Natural killer cell (primary cell): Measurements from ENCODE around the gene MEIS2. TPM values are rescaled to one million over a fixed set of nuclear protein-coding genes. Genes with fewer than 3 reads are reported as not detected.

Source experiments
- ATAC-seq, 3 donors: fragments of 150-1000 bp in 2 of 3; fragments of 200-7000 bp in 1 of 3; cut with Tn5 transposase; 1 replicate in 1 of 3; 2 replicates in 2 of 3; pipeline ENCODE4 v1.10.0; 2021; ENCODE audit warnings: mild to moderate bottlenecking in 2 of 3, moderate library complexity in 2 of 3
- DNase-seq, 2 donors: peaks; one replicate each; pipeline versions ENCODE4 v3.0.0 to v3.0.0-alpha.2; 2013 to 2021; ENCODE audit warnings: mixed read lengths in 1 of 2
- H3K27ac ChIP-seq: one replicate; pipeline ENCODE4 v1.5.1; 2013; ENCODE audit warnings: mild to moderate bottlenecking, low read length
- H3K27me3 ChIP-seq: one replicate; pipeline ENCODE4 v1.6.1; 2013; ENCODE audit warnings: low read length; ENCODE audit not compliant: control insufficient read depth, insufficient read depth
- H3K36me3 ChIP-seq: one replicate; pipeline ENCODE4 v1.6.1; 2013; ENCODE audit warnings: low read length; ENCODE audit not compliant: control insufficient read depth, insufficient read depth
- H3K4me1 ChIP-seq: one replicate; pipeline ENCODE4 v1.6.1; 2013; ENCODE audit warnings: low read length; ENCODE audit not compliant: control insufficient read depth, insufficient read depth
- H3K4me3 ChIP-seq: one replicate; pipeline ENCODE4 v1.5.1; 2013; ENCODE audit warnings: low read length
- H3K9me3 ChIP-seq: one replicate; pipeline ENCODE4 v1.6.1; 2013; ENCODE audit warnings: low read length; ENCODE audit not compliant: control insufficient read depth, insufficient read depth
- H3K27ac Mint-ChIP-seq, 2 donors: one replicate each; pipeline ENCODE4 v1.8.0; 2022; ENCODE audit warnings: mild to moderate bottlenecking in 2 of 2, mixed read lengths in 2 of 2, moderate library complexity in 1 of 2
- H3K27me3 Mint-ChIP-seq, 2 donors: one replicate each; pipeline ENCODE4 v1.8.0; 2022; ENCODE audit warnings: low read depth in 2 of 2, mixed read lengths in 2 of 2
- H3K36me3 Mint-ChIP-seq: one replicate; pipeline ENCODE4 v1.8.0; 2022; ENCODE audit warnings: mixed read lengths
- H3K4me1 Mint-ChIP-seq, 2 donors: one replicate each; pipeline ENCODE4 v1.8.0; 2022; ENCODE audit warnings: mixed read lengths in 2 of 2
- H3K4me3 Mint-ChIP-seq: one replicate; pipeline ENCODE4 v1.8.0; 2022; ENCODE audit warnings: mild to moderate bottlenecking, moderate library complexity, mixed read lengths
- H3K9me3 Mint-ChIP-seq, 2 donors: one replicate each; pipeline ENCODE4 v1.8.0; 2022; ENCODE audit warnings: mixed read lengths in 2 of 2
- WGBS: methylation state at CpG from one replicate; pipeline ENCODE4 v1.1.7; 2013; ENCODE audit warnings: missing lambda C conversion rate; ENCODE audit not compliant: insufficient coverage; 5-methylcytosine and 5-hydroxymethylcytosine counted together
- intact Hi-C: fragments of 100-400 bp; cut with micrococcal nuclease; formaldehyde crosslinking; loops from one replicate; pipeline ENCODE4 v1.14.2; 2022
- total RNA-seq, 4 donors: library from RNA; stranded (reverse); fragments of 120-200 nt in 1 of 4; gene quantifications; one replicate each; pipeline versions ENCODE4 v1.2.3 to v1.2.4, GENCODE V29; 2013 to 2022
- TF ChIP-seq, protein P1 (sequence below): fragments of 200-600 bp; IDR thresholded peaks from one replicate; pipeline ENCODE4 v1.8.0; 2022; ENCODE audit warnings: antibody characterized with exemption

Gene MEIS2
- total RNA-seq, 3 donors from 2014 or later (not counting 1 experiment from before 2014, with no cell fraction given): 0.35 TPM; not detected in 2

DNA sequence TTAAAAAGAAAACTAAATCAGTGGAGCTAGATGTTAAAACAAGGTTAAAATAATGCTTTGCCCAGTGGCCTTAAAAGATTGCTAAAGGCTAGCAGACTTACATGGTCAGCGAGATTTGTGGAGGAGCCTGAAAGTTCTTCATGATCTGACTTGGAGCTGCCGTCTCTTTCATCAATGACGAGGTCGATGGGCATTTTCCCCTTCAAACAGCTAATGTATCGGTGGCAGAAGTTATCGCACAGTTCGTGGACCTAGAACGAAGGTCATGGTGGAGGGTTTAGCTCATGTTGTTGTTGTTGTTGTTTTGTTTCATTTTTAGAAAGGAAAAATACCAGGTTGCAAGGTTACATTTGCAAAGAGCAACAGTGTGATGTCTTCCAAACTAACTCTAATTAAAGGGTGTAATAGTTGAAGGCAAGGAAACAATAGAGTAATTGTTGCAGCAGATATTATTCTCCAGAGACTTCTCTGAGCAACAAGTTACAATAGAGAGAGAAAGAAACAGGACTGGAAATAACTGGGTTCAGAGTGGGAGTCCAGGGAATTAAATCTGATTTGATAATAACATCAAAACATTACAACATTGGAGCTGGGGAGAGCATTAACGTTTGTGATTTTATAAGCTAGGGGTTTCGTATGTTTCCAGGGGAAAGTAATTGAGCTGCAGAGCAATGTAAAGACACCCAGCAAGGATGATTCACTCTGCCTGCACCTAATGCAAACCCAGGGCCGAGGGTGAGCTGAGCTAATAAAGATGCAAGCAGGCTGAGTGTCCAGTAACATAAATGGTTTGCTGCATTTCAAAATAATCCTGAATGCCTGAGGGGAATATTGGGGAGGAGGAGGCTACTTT, 6.6 kb downstream of the MEIS2 start:
- WGBS: 86% methylated on average over 11 of the region's 11 CpGs
- Mint-ChIP-seq H3K4me1 (peaks cover 21 to 27% of the 10 kb centered on the region in 2 donors), H3K4me3 (no peak overlapping the region), H3K36me3 (no peaks in the 10 kb centered on the region), H3K27ac (no peak overlapping the region), H3K9me3 (peaks cover 0 to 4% of the 10 kb centered on the region in 2 donors), H3K27me3 (peaks cover 45 to 47% of the 10 kb centered on the region in 2 donors)
- no peaks in the 10 kb centered on the region for H3K36me3 ChIP-seq
- intact Hi-C loops: no loop called here
- peaks cover 38% of the 10 kb centered on the region for H3K27me3 ChIP-seq
- H3K4me1 ChIP-seq: peaks cover 13% of the 10 kb centered on the region
- no peak overlapping the region for H3K4me3 ChIP-seq
- no peak for DNase-seq
- TF ChIP-seq, protein P1, sequence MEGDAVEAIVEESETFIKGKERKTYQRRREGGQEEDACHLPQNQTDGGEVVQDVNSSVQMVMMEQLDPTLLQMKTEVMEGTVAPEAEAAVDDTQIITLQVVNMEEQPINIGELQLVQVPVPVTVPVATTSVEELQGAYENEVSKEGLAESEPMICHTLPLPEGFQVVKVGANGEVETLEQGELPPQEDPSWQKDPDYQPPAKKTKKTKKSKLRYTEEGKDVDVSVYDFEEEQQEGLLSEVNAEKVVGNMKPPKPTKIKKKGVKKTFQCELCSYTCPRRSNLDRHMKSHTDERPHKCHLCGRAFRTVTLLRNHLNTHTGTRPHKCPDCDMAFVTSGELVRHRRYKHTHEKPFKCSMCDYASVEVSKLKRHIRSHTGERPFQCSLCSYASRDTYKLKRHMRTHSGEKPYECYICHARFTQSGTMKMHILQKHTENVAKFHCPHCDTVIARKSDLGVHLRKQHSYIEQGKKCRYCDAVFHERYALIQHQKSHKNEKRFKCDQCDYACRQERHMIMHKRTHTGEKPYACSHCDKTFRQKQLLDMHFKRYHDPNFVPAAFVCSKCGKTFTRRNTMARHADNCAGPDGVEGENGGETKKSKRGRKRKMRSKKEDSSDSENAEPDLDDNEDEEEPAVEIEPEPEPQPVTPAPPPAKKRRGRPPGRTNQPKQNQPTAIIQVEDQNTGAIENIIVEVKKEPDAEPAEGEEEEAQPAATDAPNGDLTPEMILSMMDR: no peak
- H3K27ac ChIP-seq: no peak overlapping the region
- ATAC-seq: no peak
- H3K9me3 ChIP-seq: peaks cover 4% of the 10 kb centered on the region

DNA sequence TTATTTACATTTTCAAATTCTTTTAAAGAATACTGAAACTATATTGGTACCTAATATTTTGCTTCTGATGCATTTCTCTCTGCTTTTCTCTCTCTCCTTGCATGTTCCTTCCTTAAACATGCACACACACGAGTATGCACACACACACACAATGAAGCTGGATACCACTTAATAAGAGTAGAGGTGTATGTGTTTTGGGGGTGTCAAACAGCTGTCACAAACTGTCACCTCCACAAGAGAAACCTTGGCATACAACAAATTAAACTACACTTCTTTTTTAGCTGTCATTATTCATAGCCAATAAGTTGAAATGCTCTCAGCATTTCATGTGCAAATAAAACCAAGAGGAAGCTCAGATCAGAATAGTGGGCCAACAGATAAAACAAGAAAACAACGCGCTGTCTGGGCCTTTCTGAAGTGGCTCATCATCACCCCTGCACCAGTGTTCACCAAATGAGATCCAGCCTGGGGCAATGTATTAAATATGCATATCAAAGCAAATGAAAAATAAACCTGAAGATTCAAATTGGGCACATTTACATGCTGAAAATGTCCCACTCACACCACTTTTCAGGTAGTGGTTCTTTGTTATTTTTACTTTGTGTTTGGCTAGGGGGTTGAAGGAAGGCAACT, 9.7 kb downstream of the MEIS2 start:
- peaks cover 27 to 35% of the 10 kb centered on the region in 2 donors for H3K27me3 Mint-ChIP-seq

DNA sequence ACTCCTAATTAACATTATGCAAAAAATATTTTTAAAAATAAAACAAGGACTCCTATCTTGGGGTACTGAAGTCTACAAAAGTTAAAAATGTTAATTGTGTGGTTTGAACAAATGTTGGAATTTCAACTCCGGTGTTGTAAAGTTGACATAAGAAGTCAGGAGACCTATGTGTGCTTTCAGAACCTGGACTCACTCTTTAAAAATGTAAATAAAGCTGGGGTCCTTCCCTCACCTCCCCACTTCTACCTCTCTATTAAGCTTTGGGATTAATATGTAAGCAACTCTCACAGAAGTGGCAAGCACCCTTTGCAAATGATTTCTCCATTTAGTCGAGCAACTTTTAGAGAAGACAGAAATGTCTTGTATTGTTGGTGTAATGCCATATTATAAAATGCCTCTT, 11.9 kb downstream of the MEIS2 start:
- H3K4me1 Mint-ChIP-seq: no peaks in the 10 kb centered on the region
- no peaks in the 10 kb centered on the region for H3K36me3 ChIP-seq
- intact Hi-C loops: no loop called here
- H3K27ac Mint-ChIP-seq: no peak overlapping the region
- H3K4me3 ChIP-seq: no peak overlapping the region
- H3K4me3 Mint-ChIP-seq: no peak overlapping the region
- no peaks in the 10 kb centered on the region for H3K4me1 ChIP-seq
- H3K9me3 ChIP-seq: no peaks in the 10 kb centered on the region
- no peak for DNase-seq
- H3K36me3 Mint-ChIP-seq: no peaks in the 10 kb centered on the region
- WGBS: 86% methylated on average over 1 of the region's 2 CpGs
- H3K27ac ChIP-seq: no peak overlapping the region
- TF ChIP-seq, protein P1: no peak
- peaks cover 0 to 8% of the 10 kb centered on the region in 2 donors for H3K9me3 Mint-ChIP-seq
- H3K27me3 Mint-ChIP-seq: peaks cover 13 to 17% of the 10 kb centered on the region in 2 donors
- ATAC-seq: no peak
- H3K27me3 ChIP-seq: peaks cover 4% of the 10 kb centered on the region

More for the DNA sequence above, 9.7 kb downstream of the MEIS2 start:
- TF ChIP-seq, protein P1: no peak
- intact Hi-C loops: no loop called here
- Histone ChIP-seq H3K4me3 (no peak overlapping the region), H3K27ac (no peak overlapping the region), H3K36me3 (no peaks in the 10 kb centered on the region), H3K4me1 (no peaks in the 10 kb centered on the region), H3K27me3 (peaks cover 10% of the 10 kb centered on the region), H3K9me3 (no peaks in the 10 kb centered on the region)
- peaks cover 0 to 8% of the 10 kb centered on the region in 2 donors for H3K9me3 Mint-ChIP-seq
- no peak overlapping the region for H3K27ac Mint-ChIP-seq
- no peaks in the 10 kb centered on the region for H3K4me1 Mint-ChIP-seq
- ATAC-seq (no peak), DNase-seq (no peak)
- H3K36me3 Mint-ChIP-seq: no peaks in the 10 kb centered on the region
- no peak overlapping the region for H3K4me3 Mint-ChIP-seq
- WGBS: 83% methylated on average over 2 of the region's 3 CpGs
